Activated CD8-positive, alpha-beta memory T cell treated with anti-CD3 and anti-CD28 coated beads for 48 hours (primary cell): ENCODE data around the gene DYNLT5.
"Not testable (repeated sequence)": the region's sequence is repeated elsewhere in the genome, so short reads cannot be mapped to it uniquely, and the experiment has no call there.

Experiments used
- DNase-seq, 3 experiments: peaks; one replicate each; pipeline ENCODE4 v3.0.0-alpha.2; 2020; ENCODE audit warnings: low read depth in 2 of 3, low spot score in 2 of 3

Gene DYNLT5

DNA sequence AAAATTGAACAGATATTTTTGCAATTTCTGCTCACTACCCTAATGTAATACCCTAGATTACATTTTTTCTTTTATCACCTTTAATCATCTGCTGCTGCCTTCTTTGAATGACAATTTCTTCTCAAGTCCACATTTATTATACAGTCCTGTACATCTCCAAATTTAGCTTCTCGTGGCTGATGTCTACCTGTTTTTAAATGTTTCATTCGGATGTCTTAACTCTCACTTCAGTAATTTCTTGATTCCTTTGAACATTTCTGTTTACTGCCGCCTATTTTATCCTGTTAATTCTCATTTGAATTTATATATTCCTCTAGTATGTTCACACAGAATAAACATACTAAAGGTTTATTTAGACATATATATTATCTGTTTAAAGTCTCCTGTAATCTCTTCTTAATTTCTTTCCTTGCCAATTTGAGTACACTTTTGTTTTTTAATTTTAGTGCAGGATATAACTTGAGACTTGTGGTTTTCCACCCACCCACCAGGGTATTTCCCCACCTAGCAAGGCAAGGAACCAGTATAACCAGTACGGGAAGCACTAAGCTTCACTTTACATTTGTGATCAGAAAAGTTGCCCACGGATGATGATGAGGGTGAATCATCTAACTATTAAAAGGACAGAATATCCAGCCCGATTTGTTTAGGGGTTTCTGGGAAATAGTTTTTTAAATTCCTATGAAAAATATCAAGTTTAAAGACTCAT is 36.1 kb downstream of the DYNLT5 start:
- DNase-seq: peak in 1 of 3 experiments; percentile 4

GRCh38 chr1:66791621-66792610 is 39.7 kb downstream of the DYNLT5 start:
- no peak for DNase-seq

DNA sequence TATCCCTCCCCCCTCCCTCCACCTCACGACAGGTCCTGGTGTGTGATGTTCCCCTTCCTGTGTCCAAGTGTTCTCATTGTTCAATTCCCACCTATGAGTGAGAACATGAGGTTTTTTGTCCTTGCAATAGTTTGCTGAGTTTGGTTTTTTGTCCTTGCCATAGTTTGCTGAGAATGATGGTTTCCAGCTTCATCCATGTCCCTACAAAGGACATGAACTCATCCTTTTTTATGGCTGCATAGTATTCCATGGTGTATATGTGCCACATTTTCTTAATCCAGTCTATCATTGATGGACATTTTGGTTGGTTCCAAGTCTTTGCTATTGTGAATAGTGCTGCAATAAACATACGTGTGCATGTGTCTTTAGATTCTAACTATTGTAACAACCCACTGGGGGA is 43.6 kb downstream of the DYNLT5 start:
- not testable (repeated sequence) for DNase-seq

DNA sequence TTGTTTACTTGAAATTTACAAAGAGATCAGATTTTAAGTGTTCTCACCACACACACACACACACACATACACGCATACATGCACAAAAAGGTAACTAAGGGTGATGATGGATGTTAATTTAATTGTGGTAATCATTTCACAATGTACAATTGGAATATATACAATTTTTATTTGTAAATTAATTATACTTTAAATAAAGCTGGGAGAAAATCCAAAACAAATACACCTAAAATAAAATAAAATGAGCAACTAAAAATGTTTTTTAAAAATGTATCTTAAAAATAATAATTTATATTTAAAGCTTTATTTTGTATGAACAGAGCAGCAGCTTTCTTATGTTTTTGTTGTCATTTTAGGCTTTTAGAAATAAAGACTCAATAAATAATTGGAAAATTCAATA is 57.0 kb downstream of the DYNLT5 start:
- no peak for DNase-seq

DNA sequence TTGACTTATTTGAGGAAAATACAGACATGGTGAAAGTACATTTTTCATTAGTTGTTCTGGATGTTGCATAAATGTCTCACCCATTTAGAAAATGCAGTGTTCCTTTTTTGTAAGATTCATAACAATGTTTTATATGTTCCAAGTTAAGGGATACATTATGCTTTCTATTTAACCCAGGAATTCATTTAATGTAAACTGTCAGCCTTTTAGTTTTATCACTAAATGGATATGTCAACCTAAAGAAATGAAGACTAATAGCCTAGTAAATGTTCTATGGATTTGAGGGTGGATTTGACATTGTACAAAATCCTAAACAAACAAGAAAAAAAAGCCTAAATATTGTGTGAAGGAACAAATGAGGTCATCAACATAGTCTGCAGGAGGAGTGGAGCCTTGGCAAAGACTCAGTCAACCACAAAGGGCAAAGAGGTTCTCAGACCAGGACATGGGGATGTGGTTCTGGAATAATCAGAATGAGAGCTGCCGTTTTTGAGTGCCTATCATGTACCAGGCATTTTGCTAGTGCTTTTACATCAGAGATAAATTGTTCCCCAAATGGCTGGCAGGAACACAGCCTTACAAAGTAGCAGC is 57.6 kb downstream of the DYNLT5 start:
- no peak for DNase-seq

- no peak for DNase-seq
Observed at GRCh38 chr1:66824771-66825170, 72.5 kb downstream of the DYNLT5 start.
